HepG2 (cell line): ENCODE results near the gene MPZL3. TPM values are rescaled to one million over a fixed set of nuclear protein-coding genes. Genes with fewer than 3 reads are reported as not detected.

Experiments
- ATF2 ChIP-seq: sonication (generic); formaldehyde crosslinking; IDR thresholded peaks from 2 replicates; pipeline ENCODE4 v1.4.0; 2020; ENCODE audit warnings: missing genetic modification reagents
- CREB1 ChIP-seq, 2 experiments: fragments of 450-650 bp in 1 of 2; IDR thresholded peaks; 2 replicates each; pipeline ENCODE4 v1.6.1; 2016 to 2017; ENCODE audit warnings: control low read depth in 1 of 2, mild to moderate bottlenecking in 1 of 2, missing compliant biosample characterization in 1 of 2, missing genetic modification characterization in 1 of 2
- DMAP1 ChIP-seq: IDR thresholded peaks from 2 replicates; pipeline ENCODE4 v1.6.1; 2016
- HDAC6 ChIP-seq: fragments of 200-600 bp; sonication (generic); IDR thresholded peaks from 2 replicates; pipeline ENCODE4 v1.7.0; 2017; ENCODE audit warnings: mild to moderate bottlenecking, antibody characterized with exemption, low read length, low read depth
- MZF1 ChIP-seq: sonication (generic); formaldehyde crosslinking; IDR thresholded peaks from 2 replicates; pipeline ENCODE4 v1.8.1; 2023; ENCODE audit warnings: mild to moderate bottlenecking, missing genetic modification reagents, borderline replicate concordance
- PRPF4 ChIP-seq: fragments of 200-400 bp; formaldehyde crosslinking; IDR thresholded peaks from 2 replicates; pipeline ENCODE4 v1.6.1; 2016; ENCODE audit warnings: low read length, low read depth; ENCODE audit not compliant: poor library complexity, severe bottlenecking
- RAD51 ChIP-seq: fragments of 450-650 bp; IDR thresholded peaks from 2 replicates; pipeline ENCODE4 v1.6.1; 2016; ENCODE audit warnings: borderline replicate concordance
- RARG ChIP-seq: sonication (generic); formaldehyde crosslinking; IDR thresholded peaks from 2 replicates; pipeline ENCODE4 v1.4.0; 2020; ENCODE audit warnings: low read depth, mild to moderate bottlenecking, missing genetic modification reagents
- ZBTB3 ChIP-seq: sonication (generic); formaldehyde crosslinking; IDR thresholded peaks from 2 replicates; pipeline ENCODE4 v1.4.0; 2020; ENCODE audit warnings: low read depth, mild to moderate bottlenecking, moderate library complexity, missing genetic modification reagents, borderline replicate concordance
- ZBTB42 ChIP-seq: sonication (generic); formaldehyde crosslinking; IDR thresholded peaks from 2 replicates; pipeline ENCODE4 v1.5.0; 2020; ENCODE audit warnings: mild to moderate bottlenecking, missing genetic modification reagents
- ZNF280D ChIP-seq: sonication (generic); formaldehyde crosslinking; IDR thresholded peaks from 2 replicates; pipeline ENCODE4 v1.5.1; 2020; ENCODE audit warnings: mild to moderate bottlenecking, missing genetic modification reagents
- ZNF30 ChIP-seq: sonication (generic); formaldehyde crosslinking; IDR thresholded peaks from 2 replicates; pipeline ENCODE4 v1.5.0; 2020; ENCODE audit warnings: mild to moderate bottlenecking, missing genetic modification reagents
- ZNF513 ChIP-seq: sonication (generic); formaldehyde crosslinking; conservative IDR thresholded peaks from 2 replicates; pipeline ENCODE4 v1.5.0; 2020; ENCODE audit warnings: missing genetic modification reagents
- ZNF740 ChIP-seq: sonication (generic); formaldehyde crosslinking; IDR thresholded peaks from 2 replicates; pipeline ENCODE4 v1.4.0; 2020; ENCODE audit warnings: missing genetic modification reagents
- ZNF878 ChIP-seq: sonication (generic); formaldehyde crosslinking; IDR thresholded peaks from 2 replicates; pipeline ENCODE4 v1.8.1; 2023; ENCODE audit warnings: mild to moderate bottlenecking, missing genetic modification reagents, moderate library complexity
- ZSCAN31 ChIP-seq: sonication (generic); formaldehyde crosslinking; IDR thresholded peaks from 2 replicates; pipeline ENCODE4 v1.5.0; 2020; ENCODE audit warnings: low read depth, mild to moderate bottlenecking, missing genetic modification reagents
- polyA plus RNA-seq, 8 experiments: library from polyadenylated mRNA; depleted of rRNA in 3 of 8; stranded (reverse) in 7 of 8; unstranded in 1 of 8; fragments of >200 nt; fragmentation: Illumina TruSeq in 4 of 8; extraction: Trizol in 4 of 8; gene quantifications; 2 replicates each; pipeline versions ENCODE4 v1.2.1 to v1.2.3, GENCODE V29; 2011 to 2016; ENCODE audit warnings: low read depth in 4 of 8, missing spikeins in 1 of 8, mixed read lengths in 1 of 8; ENCODE audit not compliant: insufficient read depth in 1 of 8
- total RNA-seq, 5 experiments: library from RNA; depleted of rRNA; stranded (reverse); fragments of >200 nt; fragmentation: Illumina TruSeq; extraction: Trizol; gene quantifications; 2 replicates each; pipeline ENCODE4 v1.2.3, GENCODE V29; 2016; ENCODE audit warnings: low read depth in 1 of 5
- TF ChIP-seq, protein P1 (sequence below): sonication (generic); formaldehyde crosslinking; IDR thresholded peaks from 2 replicates; pipeline ENCODE4 v1.8.0; 2022; ENCODE audit warnings: mild to moderate bottlenecking, missing genetic modification reagents
- TF ChIP-seq, protein P2 (sequence below): sonication (generic); formaldehyde crosslinking; conservative IDR thresholded peaks from 2 replicates; pipeline ENCODE4 v1.4.0; 2020; ENCODE audit warnings: missing genetic modification reagents

The MPZL3 gene
- total and polyA plus RNA-seq, 2 of the 13 experiments (the other 11 are each of a cell fraction or from before 2014, with no cell fraction given), result 5.3 to 9.3 TPM

DNA sequence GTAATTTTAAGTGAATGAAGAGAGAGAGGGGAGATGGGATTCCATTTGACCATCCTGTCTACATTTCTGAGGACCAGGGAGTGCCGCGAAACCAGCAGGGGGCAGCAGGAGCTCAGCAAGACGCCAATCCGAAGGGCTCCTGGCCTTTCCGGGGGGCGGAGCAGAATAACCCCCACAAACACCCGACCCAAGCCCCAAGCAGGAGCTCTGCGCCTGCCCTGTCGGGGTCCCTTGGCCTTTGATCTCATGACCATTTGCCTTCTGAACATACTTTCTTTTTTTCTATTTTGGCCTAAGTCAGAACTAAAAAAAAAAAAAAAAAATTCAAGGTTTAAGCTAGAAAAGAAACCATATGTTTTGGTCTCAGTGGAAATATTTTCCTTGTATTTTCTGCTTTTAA is 53.8 kb downstream of the MPZL3 start (continued):
- TF ChIP-seq ZNF280D (CRISPR knock-in tag) (no peak), ZNF30 (CRISPR knock-in tag) (no peak), ATF2 (no peak), HDAC6 (no peak), RAD51 (no peak), DMAP1 (CRISPR knock-in tag) (0 out of 2 replicates have a peak, but pooled peaks have one; percentile 6), ZBTB42 (no peak), ZSCAN31 (CRISPR knock-in tag) (no peak), ZNF740 (peak; percentile 66; the same call in 1 of the 2 replicates), ZNF513 (no peak), PRPF4 (no peak), RARG (CRISPR knock-in tag) (no peak), ZBTB3 (CRISPR knock-in tag) (no peak), CREB1 (IDR thresholded peaks at IDR 0.05) (no peak), CREB1 (CRISPR knock-in tag; IDR thresholded peaks at IDR 0.05) (no peak), MZF1 (CRISPR knock-in tag) (no peak), ZNF878 (CRISPR knock-in tag) (no peak)
- TF ChIP-seq, protein P1, sequence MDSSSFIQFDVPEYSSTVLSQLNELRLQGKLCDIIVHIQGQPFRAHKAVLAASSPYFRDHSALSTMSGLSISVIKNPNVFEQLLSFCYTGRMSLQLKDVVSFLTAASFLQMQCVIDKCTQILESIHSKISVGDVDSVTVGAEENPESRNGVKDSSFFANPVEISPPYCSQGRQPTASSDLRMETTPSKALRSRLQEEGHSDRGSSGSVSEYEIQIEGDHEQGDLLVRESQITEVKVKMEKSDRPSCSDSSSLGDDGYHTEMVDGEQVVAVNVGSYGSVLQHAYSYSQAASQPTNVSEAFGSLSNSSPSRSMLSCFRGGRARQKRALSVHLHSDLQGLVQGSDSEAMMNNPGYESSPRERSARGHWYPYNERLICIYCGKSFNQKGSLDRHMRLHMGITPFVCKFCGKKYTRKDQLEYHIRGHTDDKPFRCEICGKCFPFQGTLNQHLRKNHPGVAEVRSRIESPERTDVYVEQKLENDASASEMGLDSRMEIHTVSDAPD (CRISPR knock-in tag), result no peak
- TF ChIP-seq, protein P2, sequence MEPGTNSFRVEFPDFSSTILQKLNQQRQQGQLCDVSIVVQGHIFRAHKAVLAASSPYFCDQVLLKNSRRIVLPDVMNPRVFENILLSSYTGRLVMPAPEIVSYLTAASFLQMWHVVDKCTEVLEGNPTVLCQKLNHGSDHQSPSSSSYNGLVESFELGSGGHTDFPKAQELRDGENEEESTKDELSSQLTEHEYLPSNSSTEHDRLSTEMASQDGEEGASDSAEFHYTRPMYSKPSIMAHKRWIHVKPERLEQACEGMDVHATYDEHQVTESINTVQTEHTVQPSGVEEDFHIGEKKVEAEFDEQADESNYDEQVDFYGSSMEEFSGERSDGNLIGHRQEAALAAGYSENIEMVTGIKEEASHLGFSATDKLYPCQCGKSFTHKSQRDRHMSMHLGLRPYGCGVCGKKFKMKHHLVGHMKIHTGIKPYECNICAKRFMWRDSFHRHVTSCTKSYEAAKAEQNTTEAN (CRISPR knock-in tag), result no peak
